Kidney glomerular epithelial cell (primary cell): Measurements from ENCODE around the gene LENG1.

Experiments
- DNase-seq: peaks from one replicate; lab custom pipeline; 2025; lab: John Stamatoyannopoulos, UW

The LENG1 gene

DNA sequence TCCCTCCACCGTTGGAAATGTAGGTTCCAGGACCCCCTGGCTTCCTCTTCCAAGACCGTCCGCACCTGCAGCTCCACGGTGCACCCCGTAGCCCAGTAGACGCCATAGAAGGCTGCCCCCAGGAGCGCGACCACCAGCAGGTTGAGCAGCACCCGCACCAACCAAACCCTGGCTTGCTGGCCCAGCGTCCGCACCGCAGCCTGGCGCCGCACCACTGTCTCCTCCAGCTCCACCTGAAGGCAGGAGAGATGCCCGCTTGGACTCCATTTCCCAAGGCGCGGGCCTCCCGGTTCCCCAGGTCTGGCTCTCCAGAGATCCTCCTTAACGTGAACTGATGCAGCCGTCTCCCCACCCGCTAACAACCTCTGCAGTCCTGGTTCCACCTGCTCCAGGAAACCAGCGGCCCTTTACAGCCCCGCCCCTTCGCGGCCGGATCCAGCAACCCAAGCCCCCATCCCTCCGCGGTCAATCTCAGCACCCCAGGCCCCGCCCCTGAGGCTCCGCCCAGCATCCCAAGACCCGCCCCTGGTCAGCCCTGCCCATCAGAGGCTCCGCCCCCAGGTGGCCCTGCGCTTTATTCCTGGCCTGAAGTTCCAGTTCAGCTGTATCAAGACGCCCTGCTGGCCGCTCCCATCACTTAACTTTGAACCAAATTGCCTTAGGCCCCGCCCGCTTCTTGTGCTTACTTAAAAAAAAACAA is 5.0 kb upstream of the LENG1 start:
- no peak for DNase-seq

DNA sequence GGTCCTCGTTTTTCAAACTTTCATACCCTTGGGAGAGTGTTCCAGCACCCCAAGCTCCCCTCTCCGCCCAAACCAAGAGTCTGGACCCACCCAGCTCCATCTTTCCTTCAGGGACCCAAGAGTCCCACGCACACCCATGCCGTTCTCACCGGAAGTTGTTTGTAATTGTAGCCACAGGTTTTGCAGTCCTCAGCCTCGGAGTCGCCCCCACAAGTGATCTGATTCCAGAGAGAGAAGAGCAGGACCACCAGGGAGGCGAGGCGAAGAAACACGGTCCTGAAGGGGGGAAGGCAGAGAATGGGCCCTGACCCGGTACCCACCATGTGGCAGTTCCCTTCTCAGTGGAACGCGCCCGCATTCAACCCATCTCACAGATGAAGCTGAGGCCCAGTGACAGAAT is 3.4 kb upstream of the LENG1 start:
- no peak for DNase-seq

DNA sequence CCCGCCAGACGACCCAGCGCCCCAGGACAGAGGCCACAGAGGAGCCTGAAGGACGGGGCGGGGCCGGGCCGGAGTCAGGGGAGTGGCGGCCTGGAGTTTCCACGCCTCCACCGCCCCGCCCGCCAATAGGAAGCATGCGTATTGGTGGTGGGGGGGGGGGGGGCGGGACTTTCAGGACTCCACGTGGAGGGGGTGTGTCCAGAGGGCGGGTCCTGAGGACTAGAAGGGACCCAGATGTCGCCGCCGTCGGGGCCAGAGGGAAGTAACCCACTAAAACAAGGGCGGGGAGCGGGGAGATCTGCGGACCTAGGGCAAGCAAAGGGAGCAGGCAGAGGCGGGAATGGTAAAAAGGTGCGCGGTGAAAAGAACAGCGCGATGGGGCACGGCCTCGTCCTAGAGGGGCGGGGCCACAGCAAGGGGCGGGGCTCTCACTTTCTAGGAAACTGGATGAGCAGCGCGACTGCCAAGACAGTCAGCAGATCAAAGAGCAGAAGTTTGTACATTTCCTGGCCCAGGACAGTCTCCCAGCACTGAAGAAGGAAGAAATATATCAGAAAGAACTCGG is 2.8 kb upstream of the LENG1 start:
- DNase-seq = no peak

GRCh38 chr19:54160854-54161253 is 1.3 kb upstream of the LENG1 start:
- DNase-seq = no peak

GRCh38 chr19:54160182-54160811 is 776 bp upstream of the LENG1 start:
- DNase-seq = no peak

DNA sequence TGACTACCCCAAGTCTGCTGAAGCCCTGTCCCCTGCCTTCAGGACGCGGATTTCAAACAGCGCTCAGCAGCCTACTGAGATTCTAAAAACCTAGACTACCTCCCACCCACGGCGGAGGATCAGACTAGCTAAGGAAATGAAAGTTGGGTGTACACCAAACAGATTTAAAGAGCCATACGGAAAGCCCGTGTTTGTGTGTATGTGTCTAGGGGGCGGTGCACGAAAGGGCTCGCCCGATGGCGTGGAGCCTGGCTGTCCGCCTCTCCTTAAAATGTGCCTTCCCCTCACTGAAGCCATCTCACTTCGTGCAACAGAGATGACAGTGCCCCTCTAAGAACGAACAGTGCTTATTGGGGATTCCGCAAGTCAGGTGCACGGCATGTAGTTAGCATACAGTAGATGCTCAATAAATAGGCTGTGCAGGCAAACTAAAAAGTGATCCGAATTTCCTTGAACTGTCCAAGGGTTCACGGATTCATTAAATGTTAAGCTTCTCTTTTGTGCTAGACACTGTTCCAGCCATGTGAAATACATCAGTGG is 639 bp downstream of the LENG1 start:
- DNase-seq = no peak

- DNase-seq = no peak
These were observed 2.6 kb downstream of the LENG1 start for GRCh38 chr19:54156953-54157352.

DNA sequence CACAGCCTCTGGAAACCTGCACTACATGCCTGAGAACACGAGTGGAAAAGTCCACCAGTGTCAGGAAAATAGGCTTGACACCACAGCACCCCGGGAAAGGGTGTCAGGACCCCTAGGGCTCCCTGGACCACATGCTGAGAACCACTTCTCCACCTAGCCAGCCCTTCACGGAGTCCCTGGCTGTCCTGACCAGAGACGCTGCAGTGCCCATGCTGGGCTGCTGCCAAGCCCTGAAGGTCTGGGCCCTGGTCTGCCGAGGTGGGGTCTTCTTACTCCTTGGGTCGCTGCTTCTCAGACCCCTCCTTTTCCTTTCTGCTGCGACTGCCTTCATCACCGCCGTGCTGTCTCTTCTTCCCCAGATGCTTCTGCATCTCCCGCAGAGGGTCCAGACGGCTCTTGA is 3.0 kb downstream of the LENG1 start:
- no peak for DNase-seq

- no peak for DNase-seq
These were observed 3.8 kb downstream of the LENG1 start for GRCh38 chr19:54155694-54156093.

- no peak for DNase-seq
These were observed 4.7 kb downstream of the LENG1 start for GRCh38 chr19:54154603-54155345.

DNA sequence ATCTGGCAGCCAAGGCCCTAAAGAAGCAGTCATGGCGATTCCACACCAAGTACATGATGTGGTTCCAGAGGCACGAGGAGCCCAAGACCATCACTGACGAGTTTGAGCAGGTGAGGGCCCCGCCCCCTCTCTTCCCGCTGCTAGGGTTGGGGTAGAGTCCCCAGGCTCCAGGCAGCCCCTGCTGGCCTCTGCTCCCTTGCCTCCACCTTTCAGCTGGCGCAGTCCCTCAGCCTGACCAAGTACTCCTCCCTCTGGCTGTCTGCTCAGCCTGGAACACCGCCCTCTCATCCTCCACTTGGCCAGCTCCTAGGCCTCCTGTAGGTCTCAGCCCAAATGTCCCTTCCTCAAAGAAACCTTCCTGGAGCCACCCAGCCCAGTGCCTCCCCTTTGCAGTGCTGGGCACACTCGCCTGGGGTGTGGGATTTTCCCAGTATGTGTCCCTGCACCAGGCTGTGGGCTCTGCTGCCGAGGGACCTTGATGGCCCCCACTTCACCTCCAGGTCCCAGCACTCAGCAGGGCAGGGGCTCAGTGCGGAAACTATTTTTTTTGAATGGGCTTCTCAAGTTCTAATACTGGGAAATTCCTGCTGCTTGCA is 5.7 kb downstream of the LENG1 start:
- DNase-seq = no peak

DNA sequence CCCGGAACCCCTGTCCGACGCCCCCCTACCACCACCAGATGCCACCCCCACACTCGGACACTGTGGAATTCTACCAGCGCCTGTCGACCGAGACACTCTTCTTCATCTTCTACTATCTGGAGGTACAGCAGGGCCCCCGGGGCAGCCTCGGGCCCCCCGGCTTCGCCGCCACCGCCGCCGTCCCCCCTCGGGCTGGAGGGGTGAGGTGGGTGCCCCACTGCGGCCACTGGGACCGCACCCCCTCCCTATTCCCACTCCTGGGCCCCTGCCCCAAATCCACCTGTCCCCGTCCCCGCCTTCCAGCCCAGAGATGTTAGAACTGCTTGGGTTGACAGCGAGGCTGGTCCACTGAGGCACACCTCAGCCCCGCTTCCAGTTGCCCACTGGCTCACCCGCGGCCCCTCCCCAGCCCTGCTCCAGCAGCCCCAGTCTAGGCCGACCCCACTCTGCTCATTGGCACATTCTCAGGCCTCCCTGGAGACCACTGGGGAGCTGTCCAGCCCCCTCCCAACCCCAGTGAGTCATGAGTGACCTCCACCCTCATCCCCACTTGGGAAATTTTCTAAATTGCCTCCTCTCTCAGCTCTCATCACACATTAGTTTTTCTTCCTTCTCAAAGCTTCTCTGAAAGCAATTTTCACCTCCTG is 6.5 kb downstream of the LENG1 start:
- no peak for DNase-seq

DNA sequence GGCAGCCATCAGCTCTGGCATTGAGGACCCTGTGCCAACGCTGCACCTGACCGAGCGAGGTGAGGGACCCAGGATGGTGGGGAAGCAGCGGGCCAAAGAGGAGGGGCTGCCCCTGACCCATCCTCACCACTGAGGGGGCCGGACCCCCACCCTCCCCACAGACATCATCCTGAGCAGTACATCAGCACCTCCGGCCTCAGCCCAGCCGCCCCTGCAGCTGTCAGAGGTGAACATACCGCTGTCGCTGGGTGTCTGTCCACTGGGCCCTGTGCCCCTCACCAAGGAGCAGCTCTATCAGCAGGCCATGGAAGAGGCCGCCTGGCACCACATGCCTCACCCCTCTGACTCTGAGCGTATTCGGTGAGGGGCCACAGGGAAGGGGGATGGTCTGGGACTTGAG is 7.3 kb downstream of the LENG1 start:
- no peak for DNase-seq

- DNase-seq = no peak
These were observed 8.0 kb downstream of the LENG1 start for GRCh38 chr19:54151362-54152035.

DNA sequence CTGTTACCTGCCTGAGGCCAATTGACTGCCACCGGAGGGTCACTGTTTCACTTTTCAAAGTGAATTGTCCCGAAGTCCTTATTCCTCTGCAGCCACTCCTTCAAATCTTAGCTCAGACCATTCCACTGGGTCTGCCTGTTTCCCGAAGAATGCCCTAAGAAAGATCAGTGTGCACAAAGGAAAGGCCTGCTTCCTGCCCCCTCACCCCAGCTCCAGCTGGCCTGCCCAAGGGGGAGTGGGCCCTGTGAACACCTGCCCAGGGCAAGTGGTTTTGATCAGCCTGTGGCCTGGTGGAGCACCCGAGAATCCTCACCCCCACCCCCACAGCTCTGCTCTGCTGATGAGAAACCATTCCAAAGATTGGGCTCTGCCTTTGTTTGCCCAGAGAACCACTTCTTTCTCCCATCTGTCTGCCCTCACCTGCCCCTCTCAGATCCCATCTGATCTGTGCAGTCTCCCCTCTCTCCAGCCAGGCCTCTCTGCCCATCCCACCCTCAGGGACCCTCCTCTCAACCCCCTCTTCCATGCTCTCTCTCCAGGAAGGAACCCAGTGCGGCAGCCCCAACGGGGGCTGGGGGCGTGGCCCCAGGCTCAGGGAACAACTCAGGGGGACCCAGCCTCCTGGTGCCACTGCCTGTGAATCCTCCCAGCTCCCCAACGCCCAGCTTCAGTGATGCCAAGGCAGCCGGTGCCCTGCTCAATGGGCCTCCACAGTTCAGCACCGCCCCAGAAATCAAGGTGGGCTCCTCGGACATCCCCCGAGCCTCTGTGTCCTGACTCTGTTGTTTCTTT is 10.3 kb downstream of the LENG1 start:
- no peak for DNase-seq

GRCh38 chr19:54148158-54148557 is 11.4 kb downstream of the LENG1 start:
- DNase-seq = no peak

GRCh38 chr19:54147676-54148075 is 11.8 kb downstream of the LENG1 start:
- DNase-seq = no peak

DNA sequence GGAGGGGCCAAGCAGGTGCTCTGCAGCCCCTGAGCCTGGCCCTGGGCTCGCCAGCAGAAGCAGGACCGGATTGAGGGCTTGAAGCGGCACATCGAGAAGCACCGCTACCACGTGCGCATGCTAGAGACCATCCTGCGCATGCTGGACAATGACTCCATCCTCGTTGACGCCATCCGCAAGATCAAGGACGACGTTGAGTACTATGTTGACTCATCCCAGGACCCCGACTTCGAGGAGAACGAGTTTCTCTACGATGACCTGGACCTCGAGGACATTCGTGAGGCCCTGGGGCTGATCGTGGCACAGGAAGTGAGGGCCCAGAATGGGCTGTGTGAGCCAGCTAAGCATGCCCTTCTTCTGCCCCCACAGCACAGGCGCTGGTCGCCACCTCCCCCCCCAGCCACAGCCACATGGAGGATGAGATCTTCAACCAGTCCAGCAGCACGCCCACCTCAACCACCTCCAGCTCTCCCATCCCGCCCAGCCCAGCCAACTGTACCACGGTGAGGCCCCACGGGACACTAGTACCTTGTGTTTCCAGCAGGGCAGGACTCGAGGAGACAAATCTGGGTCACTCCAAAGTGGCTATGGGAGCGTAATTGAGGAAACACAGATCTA is 13.9 kb downstream of the LENG1 start:
- DNase-seq = no peak

DNA sequence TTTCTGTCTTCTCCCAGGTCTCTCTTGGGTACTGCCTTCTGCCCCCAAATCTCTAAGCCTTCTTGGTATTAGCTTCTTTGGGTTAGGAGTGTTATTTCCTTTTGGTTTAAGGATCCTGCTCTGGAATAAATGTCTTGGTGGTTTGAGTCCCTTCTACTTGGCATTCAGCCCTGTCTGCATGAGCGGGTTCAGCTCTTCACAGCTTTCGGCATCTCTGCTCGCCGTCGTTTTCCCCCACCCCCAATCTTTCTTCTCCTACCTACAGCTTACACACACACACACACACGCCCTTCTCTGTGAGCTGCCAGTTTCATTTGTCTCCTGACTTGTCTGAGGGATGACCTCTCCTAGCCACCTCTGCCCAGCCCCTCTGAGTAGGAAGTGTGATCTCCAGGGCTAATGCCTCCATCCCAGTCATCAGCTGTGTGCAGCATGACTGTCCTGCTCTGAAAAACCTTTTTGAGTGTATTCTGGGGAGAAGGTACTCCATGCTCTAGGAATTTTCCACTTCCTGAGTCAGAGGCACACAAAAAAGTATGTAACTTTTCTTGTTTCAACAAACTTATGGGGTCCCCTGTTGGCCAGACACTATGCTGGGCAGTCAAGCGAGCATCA is 17.2 kb downstream of the LENG1 start:
- DNase-seq = no peak
